Head of caudate nucleus (tissue), 42 donors: ENCODE measurements around the gene EPHA5.

Source experiments
- DNase-seq, 42 donors: peaks; one replicate each; pipeline versions ENCODE4 v3.0.0 to v3.0.0-alpha.2; 2020 to 2021; ENCODE audit warnings: mixed read lengths in 7 of 42
- intact Hi-C: fragments of 100-400 bp; cut with DNase I; formaldehyde crosslinking; loops from one replicate; pipeline ENCODE4 v1.15.0; 2022

Gene EPHA5

DNA sequence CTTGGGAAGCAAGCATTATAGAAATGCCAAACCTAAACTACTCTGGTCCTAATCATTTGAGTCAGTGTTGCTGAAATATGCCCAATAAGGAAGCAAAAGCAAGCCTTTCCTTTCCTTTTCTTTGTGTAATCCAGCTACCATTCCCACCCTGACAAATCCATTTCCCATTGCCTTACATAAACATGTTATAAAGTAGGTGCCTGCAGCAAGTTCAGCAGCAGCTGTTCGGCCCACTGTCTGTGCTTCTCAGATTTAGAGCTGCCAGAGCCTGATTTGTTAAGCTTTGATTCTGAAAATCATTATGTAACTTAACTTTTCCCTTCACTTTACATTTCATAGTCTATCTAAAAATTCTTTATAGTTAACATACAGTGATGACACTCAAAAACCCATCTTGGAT, 148.6 kb downstream of the EPHA5 start:
- DNase-seq = peak in 24 of 42 donors; percentile 1 to 64 (median 13)
- intact Hi-C loops = no loop called here

DNA sequence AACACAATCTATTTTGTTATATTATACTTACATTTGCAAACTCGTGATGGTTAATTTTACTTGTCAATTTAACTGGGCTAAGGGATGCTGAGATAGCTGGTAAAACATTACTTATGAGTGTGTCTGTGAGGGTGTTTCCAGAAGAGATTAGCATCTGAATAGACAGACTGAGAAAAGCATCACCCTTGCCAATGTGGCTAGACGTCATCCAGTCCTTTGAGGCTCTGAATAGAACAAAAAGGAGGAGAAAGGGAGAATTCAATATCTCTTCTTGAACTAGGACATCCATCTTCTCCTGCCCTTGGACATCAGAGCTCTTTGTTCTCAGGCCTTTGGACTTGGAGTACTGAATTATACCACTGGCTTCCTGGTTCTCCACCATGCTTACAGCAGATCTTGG, 154.6 kb downstream of the EPHA5 start:
- no peak for DNase-seq
- intact Hi-C loops = no loop called here

DNA sequence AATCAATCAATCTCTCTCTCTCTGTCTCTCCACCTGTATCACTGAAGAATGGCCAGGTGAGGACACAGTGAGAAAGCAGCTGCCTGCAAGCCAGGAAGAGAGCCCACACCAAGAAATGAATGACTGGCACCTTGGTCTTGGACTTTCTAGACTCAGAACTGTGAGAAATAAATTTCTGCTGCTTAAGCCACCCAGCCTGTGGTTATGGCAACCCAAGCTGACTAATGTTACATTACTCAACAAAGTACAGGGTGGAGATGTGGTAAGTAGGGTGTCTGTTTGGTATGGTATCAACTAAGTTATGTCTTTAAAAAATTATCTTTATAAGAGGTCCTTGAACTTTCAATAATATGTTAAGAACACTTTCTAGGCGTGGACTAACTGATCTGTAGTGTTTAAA, 159.3 kb downstream of the EPHA5 start:
- DNase-seq = no peak
- intact Hi-C loops = no loop called here

DNA sequence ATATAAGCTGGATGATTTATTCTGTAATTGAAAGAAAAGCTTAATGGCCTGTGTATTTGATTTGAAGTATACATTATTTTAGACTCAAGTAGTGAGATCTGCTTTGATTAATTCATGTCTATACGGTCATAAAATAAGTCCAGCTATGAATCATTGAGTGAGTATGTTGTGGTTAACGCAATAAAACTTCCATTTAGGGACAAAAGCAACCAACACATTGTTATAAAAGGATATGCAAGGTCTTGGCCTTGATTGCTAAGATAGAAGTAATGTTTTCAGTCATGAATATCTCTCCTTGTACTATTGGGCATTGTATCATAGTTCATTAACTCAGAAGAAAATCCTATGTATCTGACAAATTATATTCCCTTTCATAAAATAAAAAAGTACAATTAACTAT, 162.1 kb downstream of the EPHA5 start:
- DNase-seq = no peak
- intact Hi-C loops = no loop called here

DNA sequence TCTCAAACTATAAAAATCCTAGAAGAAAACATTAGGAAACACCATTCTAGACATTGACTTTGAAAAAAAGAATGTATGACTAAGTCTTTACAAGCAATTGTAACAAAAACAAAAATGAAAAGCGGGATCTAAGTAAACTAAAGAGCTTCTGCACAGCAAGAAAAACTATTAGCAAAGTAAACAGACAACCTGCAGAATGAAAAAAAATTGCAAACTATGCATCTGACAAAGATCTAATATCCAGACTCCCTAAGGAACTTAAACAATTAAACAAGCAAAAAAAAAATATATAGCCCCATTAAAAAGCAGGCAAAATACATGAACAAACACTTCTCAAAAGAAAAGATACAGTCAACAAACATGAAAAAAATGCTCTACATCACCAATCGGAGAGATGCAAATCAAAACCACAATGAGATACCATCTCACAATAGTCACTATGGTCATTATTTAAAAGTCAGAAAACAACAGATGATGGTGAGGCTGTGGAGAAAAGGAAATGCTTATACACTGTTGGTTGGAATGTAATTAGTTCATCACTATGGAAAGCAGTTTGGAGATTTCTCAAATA, 168.1 kb downstream of the EPHA5 start:
- intact Hi-C loops = no loop called here
- no peak for DNase-seq

DNA sequence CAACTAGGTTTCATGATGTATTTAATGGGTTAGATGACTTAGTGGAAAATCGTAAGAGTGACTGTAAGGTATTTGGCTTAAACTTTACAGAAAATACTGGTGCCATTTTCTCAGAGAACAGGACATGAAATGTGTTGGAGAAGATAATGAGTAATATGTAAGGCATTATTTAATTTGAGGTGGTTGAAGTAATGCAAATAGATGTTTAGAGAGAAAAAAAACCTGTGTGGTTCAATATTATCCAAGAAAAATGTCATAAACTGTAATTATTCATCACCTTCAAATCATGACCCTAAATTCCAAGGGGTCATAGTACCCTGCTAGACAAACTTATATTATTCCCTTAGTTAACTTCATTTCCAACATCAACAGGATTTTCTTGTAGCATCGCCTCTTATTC, 171.7 kb downstream of the EPHA5 start:
- no peak for DNase-seq
- intact Hi-C loops = no loop called here

DNA sequence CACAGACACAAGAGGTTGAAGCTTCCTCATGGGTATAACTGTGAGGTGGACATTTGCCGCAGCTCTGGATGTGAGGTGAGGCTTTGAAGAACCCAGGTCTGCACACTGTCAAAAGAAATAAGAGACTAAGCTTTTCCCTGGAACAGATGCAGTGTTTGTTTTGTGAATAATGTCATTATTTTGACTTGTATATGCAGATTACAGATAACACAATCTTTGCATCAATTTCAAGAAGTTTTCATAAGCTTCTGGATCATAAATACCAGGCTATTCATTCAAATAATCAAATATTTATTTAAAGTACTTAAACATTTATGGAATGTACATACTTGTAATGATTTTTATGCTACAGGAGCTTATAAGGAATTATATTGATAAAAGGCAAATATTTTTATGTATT, 174.8 kb downstream of the EPHA5 start:
- intact Hi-C loops = no loop called here
- DNase-seq = no peak

DNA sequence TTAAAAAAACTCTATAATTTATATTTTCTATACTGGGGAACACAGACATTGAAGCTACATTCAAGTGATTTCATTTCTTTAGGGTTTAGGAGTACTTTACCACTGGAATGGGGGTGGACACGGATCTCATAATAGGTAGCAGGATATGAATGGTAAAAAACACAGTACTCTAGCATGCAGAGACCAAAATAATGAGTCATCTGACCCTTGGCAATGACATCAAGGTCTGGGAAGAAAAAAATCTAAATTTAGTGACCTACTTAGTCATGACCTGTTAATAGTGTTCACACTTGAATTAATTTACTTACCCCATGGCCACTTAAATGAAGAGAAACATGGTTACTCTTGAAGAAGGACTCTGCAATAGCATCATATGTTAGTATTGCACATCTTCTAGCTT, 187.9 kb downstream of the EPHA5 start:
- intact Hi-C loops = no loop called here
- no peak for DNase-seq

DNA sequence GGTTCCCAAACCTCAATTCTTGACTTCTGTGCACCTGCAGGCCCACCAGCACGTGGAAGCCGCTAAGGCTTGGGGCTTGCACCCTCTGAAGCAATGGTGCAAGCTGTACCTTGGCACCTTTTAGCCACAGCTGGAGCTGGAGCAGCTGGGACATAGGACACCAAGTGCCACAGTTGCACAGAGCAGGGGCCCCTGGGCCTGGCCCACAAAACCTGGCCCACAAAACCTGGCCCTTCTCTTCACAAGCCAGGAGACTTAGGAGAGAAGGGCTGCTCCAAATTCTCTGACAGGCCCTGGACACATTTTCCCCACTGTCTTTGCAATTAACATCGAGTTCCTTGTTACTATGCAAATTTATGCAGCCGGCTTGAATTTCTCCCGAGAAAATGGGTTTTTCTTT, 197.8 kb downstream of the EPHA5 start:
- no peak for DNase-seq
- intact Hi-C loops = no loop called here

DNA sequence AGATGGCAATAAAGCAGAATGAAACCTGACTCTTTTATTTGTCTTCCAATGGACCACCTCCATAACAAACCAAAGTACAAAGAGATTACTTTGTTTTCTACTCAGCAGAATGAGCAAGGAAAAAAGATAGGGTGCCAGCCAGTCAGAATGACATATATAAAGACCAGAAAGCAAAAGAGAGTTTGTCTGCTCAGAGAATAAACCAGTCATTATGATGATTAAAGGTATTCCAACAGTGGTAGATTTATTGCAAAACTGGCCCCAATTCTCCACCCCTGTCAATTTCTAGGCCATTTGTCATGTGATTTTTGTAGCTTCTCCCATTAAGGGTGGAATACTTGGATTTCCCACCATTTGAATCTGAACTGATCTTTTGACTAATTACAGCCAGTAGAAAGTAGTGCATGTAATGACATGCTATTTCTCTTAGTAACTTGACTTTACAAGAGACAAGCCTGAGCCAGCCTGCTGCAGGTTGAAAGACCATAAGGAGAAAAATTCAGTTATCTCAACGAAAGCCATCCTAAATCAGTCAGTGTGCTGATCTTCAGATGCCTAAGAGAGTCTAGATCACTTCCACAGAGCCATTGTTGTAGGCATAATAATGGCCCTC, 203.1 kb downstream of the EPHA5 start:
- intact Hi-C loops = no loop called here
- DNase-seq = no peak

DNA sequence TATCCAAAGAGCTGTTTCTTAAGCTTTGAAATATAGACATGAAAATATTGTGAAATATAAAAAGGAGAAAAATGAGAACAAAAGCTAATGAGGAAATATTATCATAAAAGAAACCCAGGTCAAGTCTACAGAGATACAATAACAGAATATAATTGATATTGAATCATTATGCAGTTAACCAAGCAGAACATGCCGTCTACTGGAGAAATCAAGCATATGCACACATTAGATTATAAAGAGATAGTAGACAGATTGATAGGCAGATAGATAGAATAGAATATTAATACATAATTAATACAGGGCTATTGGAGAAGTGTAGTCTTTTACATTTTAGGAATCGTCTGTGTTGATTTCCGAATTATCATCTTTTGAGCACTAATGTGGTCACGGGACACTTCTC, 208.5 kb downstream of the EPHA5 start:
- DNase-seq = no peak
- intact Hi-C loops = no loop called here

DNA sequence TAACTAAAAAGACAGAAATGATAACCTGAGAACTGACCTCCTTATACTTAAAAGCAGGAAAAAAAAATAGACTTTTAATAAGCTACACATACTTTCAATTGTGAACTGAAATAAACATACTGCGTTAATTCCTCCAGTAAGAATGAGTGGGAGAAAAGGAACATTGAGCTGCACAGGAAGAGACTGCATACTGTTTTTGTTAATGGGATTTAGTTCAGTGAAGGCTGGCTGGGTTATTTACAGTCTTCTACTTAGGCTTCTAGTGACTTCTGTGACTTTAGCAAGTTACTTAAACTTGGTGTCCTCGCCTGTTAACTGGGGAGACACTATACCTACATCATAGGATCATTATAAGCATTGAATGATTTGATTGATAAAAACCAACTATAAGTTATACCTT, 213.3 kb downstream of the EPHA5 start:
- DNase-seq = no peak
- intact Hi-C loops = no loop called here

DNA sequence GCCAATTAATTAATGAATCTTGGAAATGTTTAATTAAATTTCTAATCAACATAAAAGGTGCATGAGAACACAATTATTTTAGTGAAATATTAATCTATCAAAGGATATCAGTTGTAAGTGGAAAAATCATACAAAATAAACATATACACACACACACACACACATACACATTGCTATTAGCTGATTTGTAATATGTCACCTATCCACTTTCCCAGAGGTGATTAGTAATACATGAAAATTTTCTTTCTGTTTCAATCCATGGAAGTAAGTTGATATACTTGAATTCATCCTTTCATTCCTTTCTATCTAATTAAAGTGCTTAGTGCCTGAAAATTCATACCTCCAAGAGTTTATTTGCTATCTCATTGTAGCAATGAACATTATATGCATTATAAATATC, 213.7 kb downstream of the EPHA5 start:
- no peak for DNase-seq

DNA sequence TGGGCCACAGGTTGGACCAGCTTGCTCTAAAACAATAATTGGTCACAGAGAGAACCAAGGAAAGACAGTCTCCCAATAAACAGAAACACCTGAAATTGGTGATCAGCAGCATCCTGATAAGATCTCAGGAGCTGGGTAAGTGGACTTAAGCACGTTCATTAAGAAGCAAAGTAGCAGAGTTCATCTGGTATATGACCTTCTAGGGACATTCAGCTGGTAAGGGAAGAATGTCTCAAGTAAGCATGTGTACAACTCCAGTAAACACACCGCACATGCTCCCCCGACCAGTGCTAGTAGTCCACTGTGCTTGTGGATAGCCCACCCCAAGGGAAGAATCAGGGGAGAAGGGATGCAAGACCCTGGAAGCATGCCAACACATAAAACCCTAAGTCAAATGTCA, 216.9 kb downstream of the EPHA5 start:
- no peak for DNase-seq
- intact Hi-C loops = no loop called here

More for the DNA sequence above, 213.7 kb downstream of the EPHA5 start:
- intact Hi-C loops = no loop called here

DNA sequence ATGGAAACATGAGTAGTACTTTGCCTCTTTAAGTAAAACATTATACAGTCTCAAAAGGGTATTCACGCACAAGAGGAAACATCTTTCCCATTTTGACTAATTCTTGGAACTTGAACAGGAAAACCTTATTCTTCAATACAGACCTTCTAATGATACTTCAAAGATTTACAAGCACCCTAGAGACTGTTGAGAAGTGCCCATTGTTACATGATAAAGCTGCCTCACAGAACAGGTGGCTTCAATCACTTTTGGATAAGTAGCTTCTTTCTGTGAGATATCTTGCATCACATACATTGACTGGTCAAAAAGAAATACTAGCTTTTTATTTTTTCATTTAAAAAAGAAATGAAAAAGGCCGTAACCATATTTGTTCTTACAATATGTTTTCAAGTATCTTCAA, 219.4 kb downstream of the EPHA5 start:
- no peak for DNase-seq
- intact Hi-C loops = no loop called here

DNA sequence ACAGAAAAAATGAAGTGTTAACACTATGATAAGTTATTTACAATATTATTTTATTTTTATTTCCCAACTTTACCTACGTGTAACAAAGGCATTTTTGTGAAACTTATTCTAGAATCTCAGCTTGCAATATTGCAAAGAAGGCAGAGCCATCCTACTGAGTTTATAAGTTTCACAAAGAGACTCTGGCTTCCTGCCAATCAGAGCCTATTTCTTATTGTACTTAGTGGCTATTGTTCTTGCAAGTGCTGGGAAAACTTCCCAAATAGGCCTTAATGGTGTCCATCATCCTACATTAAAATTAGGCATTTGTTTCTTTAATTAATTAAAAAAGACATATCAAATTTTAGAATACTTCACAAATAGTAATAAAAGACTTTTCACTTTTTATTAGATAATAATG, 233.2 kb downstream of the EPHA5 start:
- intact Hi-C loops = no loop called here
- DNase-seq = no peak

DNA sequence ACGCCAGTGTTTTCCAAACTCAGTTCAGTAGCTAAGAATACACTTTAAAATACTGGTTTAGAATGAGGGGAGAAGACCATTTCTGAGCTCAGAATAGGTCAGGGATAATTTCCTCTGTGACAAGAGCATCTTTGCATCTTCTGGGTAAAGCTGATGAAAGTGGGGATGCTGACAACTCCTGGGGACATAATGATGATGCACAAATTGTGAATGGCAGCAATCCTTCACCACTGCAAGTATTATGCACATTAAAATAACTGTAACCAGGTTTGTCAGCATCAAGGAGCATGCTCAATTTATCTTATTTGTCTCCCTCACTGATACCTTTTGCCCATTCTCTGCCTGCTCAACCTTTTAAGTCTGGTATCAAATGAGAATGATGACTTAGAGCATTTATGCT, 248.2 kb downstream of the EPHA5 start:
- intact Hi-C loops = no loop called here
- DNase-seq = no peak

DNA sequence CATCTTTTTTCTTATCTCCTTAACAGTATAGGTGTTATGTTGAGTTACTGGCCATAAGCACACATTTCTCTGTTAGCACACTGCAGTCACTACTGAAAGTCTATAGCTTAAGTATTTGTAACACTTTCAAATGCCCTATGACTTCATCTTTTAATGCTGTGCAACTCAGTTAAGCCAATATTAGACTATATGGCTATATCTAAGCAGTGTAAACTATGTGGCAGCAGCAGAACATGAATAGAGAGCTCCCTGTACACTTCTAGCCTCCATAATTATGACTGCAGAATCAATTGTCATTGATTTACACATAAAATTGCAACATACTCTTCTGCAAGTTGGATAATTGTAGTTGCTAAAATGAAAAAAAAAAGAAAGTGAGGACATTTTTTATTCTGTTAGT, 250.3 kb downstream of the EPHA5 start:
- DNase-seq = no peak
- intact Hi-C loops = no loop called here

DNA sequence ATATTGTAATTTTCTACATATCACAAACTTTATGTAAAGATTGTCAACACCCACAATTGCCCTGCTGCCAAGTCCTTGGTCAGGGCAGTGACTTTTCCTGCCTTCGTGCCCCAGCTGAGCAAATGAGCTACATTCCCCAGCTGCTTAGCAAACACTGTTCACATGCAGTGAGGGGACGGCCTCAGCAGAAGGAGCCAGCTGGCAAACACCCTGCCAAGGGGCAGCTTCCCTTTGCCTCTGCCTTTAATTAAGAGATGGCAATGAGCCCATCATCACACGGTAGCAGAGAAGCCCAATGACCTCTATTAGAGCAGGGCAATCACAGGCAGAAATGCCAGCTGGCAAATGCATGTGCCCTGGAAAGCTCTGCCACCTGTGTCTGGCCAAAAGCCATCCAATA, 253.4 kb downstream of the EPHA5 start:
- intact Hi-C loops = no loop called here
- peak in 22 of 42 donors; percentile 3 to 39 (median 14) for DNase-seq

DNA sequence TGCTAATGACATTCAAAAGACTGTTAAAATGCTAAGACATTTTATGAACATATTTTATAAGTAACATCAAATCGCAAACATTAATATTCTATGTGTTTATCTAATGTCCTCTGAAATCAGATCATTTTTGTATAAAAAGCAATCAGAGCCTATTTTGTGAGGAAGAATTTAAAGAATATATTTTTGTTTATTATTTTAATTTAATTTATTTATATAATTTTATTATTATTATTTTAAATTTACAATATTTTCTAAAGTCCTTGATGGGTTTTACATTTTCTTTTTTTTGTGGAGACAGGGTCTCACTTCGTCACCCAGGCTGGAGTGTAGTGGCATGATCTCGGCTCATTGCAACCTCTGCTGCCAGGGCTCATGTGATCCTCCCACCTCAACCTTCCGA, 262.8 kb downstream of the EPHA5 start:
- no peak for DNase-seq
- intact Hi-C loops = no loop called here

DNA sequence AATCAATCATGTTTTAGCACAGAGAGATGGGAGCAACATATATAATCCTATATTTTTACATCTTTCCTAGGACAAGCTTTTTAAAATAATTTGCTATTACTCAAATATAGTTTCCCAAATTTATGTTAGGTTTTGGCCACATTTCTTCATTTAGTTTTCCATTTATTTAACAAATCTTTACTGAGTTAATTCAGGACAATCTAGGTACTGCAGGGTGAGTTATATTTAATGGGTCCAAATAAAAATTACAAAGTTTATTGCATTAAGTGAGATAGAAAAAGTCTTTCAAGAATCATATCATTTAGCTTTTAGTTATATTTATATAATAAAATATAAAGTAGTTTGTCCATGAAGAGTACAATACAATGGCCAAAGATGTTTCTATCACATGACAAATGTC, 269.2 kb downstream of the EPHA5 start:
- intact Hi-C loops = no loop called here
- DNase-seq = no peak

DNA sequence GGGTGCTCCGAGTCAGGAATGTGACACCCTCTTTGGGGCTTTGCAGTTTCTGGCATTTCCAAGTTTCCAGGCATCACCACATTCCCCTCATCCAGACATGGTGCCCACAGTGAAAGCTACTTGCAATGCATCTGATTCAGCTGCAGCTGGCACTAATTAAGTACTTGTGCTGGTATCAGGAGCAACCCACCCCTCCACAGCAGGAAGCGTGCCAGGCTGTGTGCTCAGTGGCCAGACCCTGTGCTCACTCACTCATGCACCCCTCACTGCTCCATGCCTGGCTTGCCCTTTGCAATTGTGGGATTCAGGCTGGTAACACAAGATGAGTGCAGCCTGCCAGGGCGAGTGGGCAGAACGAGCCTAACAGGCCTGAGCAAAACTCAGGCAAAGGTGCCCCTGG, 271.2 kb downstream of the EPHA5 start:
- peak in 1 of 42 donors; percentile 17 for DNase-seq
- intact Hi-C loops = no loop called here
